Measurements from ENCODE around the gene CDH23. TPM values are rescaled to one million over a fixed set of nuclear protein-coding genes. Genes with fewer than 3 reads are reported as not detected.

The CDH23 gene
- total and polyA plus RNA-seq, 2 of the 8 experiments (the other 6 are each of a cell fraction or from before 2014, with no cell fraction given): 1.9 to 4.9 TPM

GRCh38 chr10:71677261-71677660 is 280.5 kb downstream of the CDH23 start:
- H3K56ac ChIP-seq (replicated peaks; ENCODE audit: insufficient read length, low read depth, low read length): no peak overlapping the region
- no peak for TF ChIP-seq CTCF (IDR thresholded peaks at IDR 0.05; ENCODE audit: control extremely low read depth in 1 of 3, insufficient read depth in 1 of 3, low read depth in 1 of 3, low read length in 3 of 3)
- no peak for TF ChIP-seq SP2 (IDR thresholded peaks at IDR 0.05; ENCODE audit: low read length)
- no peak for TF ChIP-seq HDAC2 (IDR thresholded peaks at IDR 0.05; ENCODE audit: borderline replicate concordance in 1 of 2, low read depth in 2 of 2, low read length in 2 of 2)
- TF ChIP-seq EP300 (IDR thresholded peaks at IDR 0.05; ENCODE audit: borderline replicate concordance in 1 of 2, low read depth in 2 of 2, low read length in 2 of 2): no peak
- TF ChIP-seq SUZ12 (IDR thresholded peaks at IDR 0.05; ENCODE audit: low read length): no peak
- TF ChIP-seq CTBP2 (IDR thresholded peaks at IDR 0.05; ENCODE audit: borderline replicate concordance, insufficient read depth, insufficient read length, low read length): no peak
- TF ChIP-seq RNF2 (IDR thresholded peaks at IDR 0.05; ENCODE audit: borderline replicate concordance, low read depth, low read length, missing control alignments, poor library complexity, severe bottlenecking): no peak
- no peak for TF ChIP-seq SIX5 (IDR thresholded peaks at IDR 0.05; ENCODE audit: low read depth, low read length)
- TF ChIP-seq TBP (IDR thresholded peaks at IDR 0.05; ENCODE audit: low read depth, low read length): no peak
- TF ChIP-seq POLR2AphosphoS5 (IDR thresholded peaks at IDR 0.05; ENCODE audit: low read depth, low read length): no peak

More at GRCh38 chr10:71677261-71677660, 280.5 kb downstream of the CDH23 start:
- DNase-seq (ENCODE audit: low read depth in 1 of 2, low spot score in 2 of 2): no peak
- H4K5ac ChIP-seq (ENCODE audit: insufficient read length, low read depth, low read length): no peak overlapping the region
- H3K4ac ChIP-seq (replicated peaks; ENCODE audit: insufficient read length, low read depth, low read length): no peak overlapping the region
- H2AFZ ChIP-seq (ENCODE audit: low read length): no peak overlapping the region
- no peak overlapping the region for H3K14ac ChIP-seq (ENCODE audit: insufficient read length)
- no peaks in the 10 kb centered on the region for H3K27me3 ChIP-seq (replicated peaks in 1 of 4; ENCODE audit: control insufficient read depth in 3 of 4, extremely low read depth in 1 of 4, insufficient read depth in 3 of 4, low read length in 3 of 4)
- ChIA-PET CTCF (ENCODE audit: partially characterized antibody) (interaction anchor here (1.0 to 6.6 kb wide), 8 partner anchors 18 to 365 kb away, joined by 3 to 52 read pairs (median 4); partner anchors contain the start of gene VSIR), POLR2A (ENCODE audit: partially characterized antibody) (interaction anchor here (1.2 kb wide), 1 partner anchor 19 kb away, joined by 3 read pairs; no protein-coding TSS in a partner anchor)
- no peaks in the 10 kb centered on the region for H3K79me1 ChIP-seq (ENCODE audit: low read depth, low read length)
- H3K18ac ChIP-seq (ENCODE audit: extremely low read depth, low read length): no peak overlapping the region
- H3K23me2 ChIP-seq (ENCODE audit: low read depth, low read length): no peaks in the 10 kb centered on the region
- H3K79me2 ChIP-seq (ENCODE audit: control insufficient read depth in 1 of 2, insufficient read depth in 2 of 2, low read length in 2 of 2): no peaks in the 10 kb centered on the region
- H4K20me1 ChIP-seq (replicated peaks in 1 of 2; ENCODE audit: control insufficient read depth in 1 of 2, insufficient read depth in 2 of 2, low read length in 2 of 2): no peaks in the 10 kb centered on the region
- no peak overlapping the region for H2BK15ac ChIP-seq (ENCODE audit: low read length)
- no peak for FAIRE-seq
- no peak overlapping the region for H3K4me2 ChIP-seq (ENCODE audit: insufficient read depth in 1 of 2, low read depth in 2 of 2, low read length in 2 of 2)
- no peaks in the 10 kb centered on the region; a peak in 1 of 7 replicates for H3K4me1 ChIP-seq (replicated peaks in 1 of 4; ENCODE audit: control insufficient read depth in 3 of 4, insufficient read depth in 4 of 4, low read length in 3 of 4)
- H2BK120ac ChIP-seq (replicated peaks; ENCODE audit: low read depth, low read length): no peak overlapping the region
- no peak overlapping the region for H2BK20ac ChIP-seq (ENCODE audit: low read length)
- no peak overlapping the region for H2AK5ac ChIP-seq (ENCODE audit: low read depth, low read length)
- 89% methylated on average over 16 of the region's 17 CpGs; no CpG with 5 or more reads in 1 of the 2 experiments for WGBS, 2 experiments (ENCODE audit: extremely low coverage in 1 of 2, insufficient coverage in 1 of 2, insufficient read length in 1 of 2, insufficient replicate concordance in 2 of 2, low coverage in 1 of 2, low lambda C conversion rate in 2 of 2, missing lambda C conversion rate in 1 of 2)
- H3K27ac ChIP-seq (ENCODE audit: low read depth, low read length): no peak overlapping the region
- no peak overlapping the region for H3K9ac ChIP-seq (replicated peaks in 1 of 4; ENCODE audit: extremely low read depth in 1 of 4, low read depth in 3 of 4, low read length in 3 of 4)
- no peaks in the 10 kb centered on the region for H3K36me3 ChIP-seq (ENCODE audit: control insufficient read depth in 2 of 4, insufficient read depth in 4 of 4, low read length in 3 of 4)
- H3K9me3 ChIP-seq (ENCODE audit: insufficient read depth in 2 of 2, low read depth in 1 of 2, low read length in 1 of 2): no peaks in the 10 kb centered on the region
- H3K23ac ChIP-seq (ENCODE audit: insufficient read length): no peak overlapping the region
- H2BK12ac ChIP-seq (ENCODE audit: low read depth, low read length): no peak overlapping the region
- no peak overlapping the region for H2BK5ac ChIP-seq (ENCODE audit: low read depth, low read length)
- 0 out of 2 replicates have a peak overlapping the region, but pooled peaks have one; percentile 7 for H4K8ac ChIP-seq (ENCODE audit: extremely low read depth, insufficient read depth, low read length)
- H4K91ac ChIP-seq (replicated peaks; ENCODE audit: insufficient read length, low read length): no peak overlapping the region
- no peak overlapping the region for H3K4me3 ChIP-seq (ENCODE audit: extremely low read depth in 1 of 4, insufficient read depth in 2 of 4, low read depth in 3 of 4, low read length in 4 of 4)
